Lower leg skin (tissue), 4 donors: ENCODE data around the gene PACRG. TPM values are rescaled to one million over a fixed set of nuclear protein-coding genes. Genes with fewer than 3 reads are reported as not detected.

Experiments used
- DNase-seq, 2 donors: peaks; one replicate each; pipeline ENCODE4 v3.0.0-alpha.2; 2019; ENCODE audit warnings: low spot score in 2 of 2
- H3K4me3 ChIP-seq: fragments of 200-600 bp; sonication (generic); 2 replicates; pipeline ENCODE4 v1.5.1; 2017; ENCODE audit warnings: mild to moderate bottlenecking, low read depth; ENCODE audit not compliant: poor library complexity, severe bottlenecking
- POLR2A ChIP-seq, 2 donors: fragments of 450-650 bp; IDR thresholded peaks; one replicate each; pipeline ENCODE4 v1.6.1; 2016 to 2017; ENCODE audit warnings: antibody characterized with exemption in 2 of 2, mild to moderate bottlenecking in 1 of 2, moderate library complexity in 1 of 2
- WGBS, 2 donors: methylation state at CpG; one replicate each; pipeline ENCODE4 v1.1.5; 2018; 5-methylcytosine and 5-hydroxymethylcytosine counted together
- intact Hi-C: fragments of 100-400 bp; cut with DNase I; formaldehyde crosslinking; loops from one replicate; pipeline ENCODE4 v1.15.0; 2023; ENCODE audit warnings: low total_unique reads
- total RNA-seq, 4 donors: library from RNA; depleted of rRNA; stranded (reverse); fragments of >200 nt; gene quantifications; one replicate each; pipeline ENCODE4 v1.1.0, GENCODE V29; 2016
- TF ChIP-seq, protein P1 (sequence below), 3 donors: fragments of 450-650 bp; IDR thresholded peaks; one replicate each; pipeline ENCODE4 v1.5.1; 2016; ENCODE audit warnings: antibody characterized with exemption in 3 of 3, mild to moderate bottlenecking in 3 of 3, moderate library complexity in 2 of 3

The PACRG gene
- total RNA-seq, 4 donors from 2014 or later, result 0.38 to 3.9 (median 3.4) TPM; not detected in 1

DNA sequence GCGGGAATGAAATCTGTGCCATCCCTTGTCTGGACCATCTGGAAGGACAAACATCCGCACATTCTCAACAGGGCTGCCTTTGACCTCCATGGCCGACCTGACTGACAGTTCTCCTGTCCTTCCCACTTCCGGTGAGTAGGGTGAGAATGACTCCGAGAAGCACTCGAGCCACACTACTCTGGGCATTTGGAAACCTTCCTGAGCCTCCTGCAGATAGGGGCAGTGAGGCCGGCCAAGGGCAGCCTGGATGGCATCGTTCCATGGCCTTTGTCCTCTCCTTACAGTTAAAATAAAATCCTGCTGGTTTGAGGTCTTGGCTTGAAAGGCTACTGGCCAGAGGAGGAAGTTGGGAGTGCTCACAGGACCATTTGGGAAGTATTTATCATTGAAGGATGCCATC is 615.8 kb downstream of the PACRG start:
- intact Hi-C loops, result no loop called here
- H3K4me3 ChIP-seq, result no peak overlapping the region
- no peak for DNase-seq
- WGBS, 2 donors, result 86 to 89% methylated on average over 8 of the region's 8 CpGs
- TF ChIP-seq POLR2A (IDR thresholded peaks at IDR 0.05), result no peak
- TF ChIP-seq, protein P1, sequence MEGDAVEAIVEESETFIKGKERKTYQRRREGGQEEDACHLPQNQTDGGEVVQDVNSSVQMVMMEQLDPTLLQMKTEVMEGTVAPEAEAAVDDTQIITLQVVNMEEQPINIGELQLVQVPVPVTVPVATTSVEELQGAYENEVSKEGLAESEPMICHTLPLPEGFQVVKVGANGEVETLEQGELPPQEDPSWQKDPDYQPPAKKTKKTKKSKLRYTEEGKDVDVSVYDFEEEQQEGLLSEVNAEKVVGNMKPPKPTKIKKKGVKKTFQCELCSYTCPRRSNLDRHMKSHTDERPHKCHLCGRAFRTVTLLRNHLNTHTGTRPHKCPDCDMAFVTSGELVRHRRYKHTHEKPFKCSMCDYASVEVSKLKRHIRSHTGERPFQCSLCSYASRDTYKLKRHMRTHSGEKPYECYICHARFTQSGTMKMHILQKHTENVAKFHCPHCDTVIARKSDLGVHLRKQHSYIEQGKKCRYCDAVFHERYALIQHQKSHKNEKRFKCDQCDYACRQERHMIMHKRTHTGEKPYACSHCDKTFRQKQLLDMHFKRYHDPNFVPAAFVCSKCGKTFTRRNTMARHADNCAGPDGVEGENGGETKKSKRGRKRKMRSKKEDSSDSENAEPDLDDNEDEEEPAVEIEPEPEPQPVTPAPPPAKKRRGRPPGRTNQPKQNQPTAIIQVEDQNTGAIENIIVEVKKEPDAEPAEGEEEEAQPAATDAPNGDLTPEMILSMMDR (IDR thresholded peaks at IDR 0.05), result no peak

- 83 to 91% methylated on average over 8 of the region's 8 CpGs for WGBS, 2 donors
- no peak overlapping the region for H3K4me3 ChIP-seq
- TF ChIP-seq, protein P1 (IDR thresholded peaks at IDR 0.05), result no peak
- TF ChIP-seq POLR2A (IDR thresholded peaks at IDR 0.05), result no peak
- DNase-seq, result no peak
- intact Hi-C loops, result no loop called here
Observed at GRCh38 chr6:163344411-163344810, 616.6 kb downstream of the PACRG start.

DNA sequence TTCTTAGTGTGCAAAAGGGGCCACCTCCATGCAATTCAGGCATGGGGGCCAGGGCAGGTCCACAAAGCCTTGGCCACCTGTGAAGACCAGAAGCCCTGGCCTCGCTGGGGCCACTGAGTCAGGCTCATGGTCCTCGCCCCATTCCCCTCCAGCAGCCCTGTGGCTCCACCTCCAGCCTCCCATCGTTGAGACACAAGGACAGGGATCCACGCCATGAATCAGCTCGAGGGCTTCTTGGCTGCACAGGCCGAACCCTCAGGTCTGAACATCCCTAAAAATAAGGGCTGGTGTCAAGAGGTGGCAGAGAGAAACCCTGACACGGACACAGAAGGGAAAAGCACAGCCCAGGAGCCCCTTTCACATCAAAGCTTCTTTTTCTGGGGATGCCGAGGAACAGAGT is 618.2 kb downstream of the PACRG start:
- no peak for TF ChIP-seq POLR2A (IDR thresholded peaks at IDR 0.05)
- H3K4me3 ChIP-seq, result no peak overlapping the region
- intact Hi-C loops, result no loop called here
- 88% methylated on average over 7 to 8 of the region's 8 CpGs for WGBS, 2 donors
- DNase-seq, result no peak

GRCh38 chr6:163346497-163346961 is 618.8 kb downstream of the PACRG start:
- TF ChIP-seq, protein P1 (IDR thresholded peaks at IDR 0.05), result no peak
- TF ChIP-seq POLR2A (IDR thresholded peaks at IDR 0.05), result no peak
- H3K4me3 ChIP-seq, result no peak overlapping the region
- WGBS, 2 donors, result 80 to 85% methylated on average over 14 to 15 of the region's 16 CpGs
- DNase-seq, result no peak
- intact Hi-C loops, result no loop called here

GRCh38 chr6:163347021-163347446 is 619.3 kb downstream of the PACRG start:
- TF ChIP-seq, protein P1 (IDR thresholded peaks at IDR 0.05), result no peak
- no peak for TF ChIP-seq POLR2A (IDR thresholded peaks at IDR 0.05)
- intact Hi-C loops, result no loop called here
- 54 to 62% methylated on average over 12 of the region's 12 CpGs for WGBS, 2 donors
- DNase-seq, result no peak
- no peak overlapping the region for H3K4me3 ChIP-seq

GRCh38 chr6:163348789-163349680 is 621.3 kb downstream of the PACRG start:
- no peak for TF ChIP-seq POLR2A (IDR thresholded peaks at IDR 0.05)
- TF ChIP-seq, protein P1 (IDR thresholded peaks at IDR 0.05), result no peak
- no peak for DNase-seq
- WGBS, 2 donors, result 88 to 89% methylated on average over 9 of the region's 9 CpGs
- intact Hi-C loops, result no loop called here
- H3K4me3 ChIP-seq, result no peak overlapping the region
